Loucy (cell line): Measurements from ENCODE around the gene GGACT.

Experiments used
- EZH2phosphoT487 ChIP-seq: fragments of 200-600 bp; IDR thresholded peaks from 2 replicates; pipeline ENCODE4 v1.6.1; 2018; ENCODE audit warnings: antibody characterized with exemption, mild to moderate bottlenecking, moderate library complexity, borderline replicate concordance
- TF ChIP-seq, protein P1 (sequence below): fragments of 200-600 bp; sonication (generic); conservative IDR thresholded peaks from 2 replicates; pipeline ENCODE4 v1.5.1; 2014; ENCODE audit warnings: mild to moderate bottlenecking, antibody characterized with exemption, low read length

DNA sequence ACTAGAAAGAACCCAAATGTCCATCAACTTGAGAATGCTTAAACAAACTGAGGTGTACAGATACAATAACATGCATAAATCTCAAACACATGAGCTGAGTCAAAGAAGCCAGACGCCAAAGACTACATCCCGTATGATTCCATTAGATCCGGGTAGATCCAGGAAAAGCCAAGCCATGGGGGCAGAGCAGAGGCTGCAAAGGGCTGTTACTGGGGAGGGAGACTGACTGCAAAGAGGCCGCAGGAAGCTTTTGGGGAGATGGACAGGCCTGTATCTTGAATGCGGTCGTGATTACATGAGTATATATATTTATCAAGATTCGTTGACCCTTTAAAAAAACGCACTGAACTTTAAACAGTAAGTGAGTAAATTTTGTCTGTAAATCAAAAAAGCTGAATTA is 28.7 kb downstream of the GGACT start:
- TF ChIP-seq, protein P1, sequence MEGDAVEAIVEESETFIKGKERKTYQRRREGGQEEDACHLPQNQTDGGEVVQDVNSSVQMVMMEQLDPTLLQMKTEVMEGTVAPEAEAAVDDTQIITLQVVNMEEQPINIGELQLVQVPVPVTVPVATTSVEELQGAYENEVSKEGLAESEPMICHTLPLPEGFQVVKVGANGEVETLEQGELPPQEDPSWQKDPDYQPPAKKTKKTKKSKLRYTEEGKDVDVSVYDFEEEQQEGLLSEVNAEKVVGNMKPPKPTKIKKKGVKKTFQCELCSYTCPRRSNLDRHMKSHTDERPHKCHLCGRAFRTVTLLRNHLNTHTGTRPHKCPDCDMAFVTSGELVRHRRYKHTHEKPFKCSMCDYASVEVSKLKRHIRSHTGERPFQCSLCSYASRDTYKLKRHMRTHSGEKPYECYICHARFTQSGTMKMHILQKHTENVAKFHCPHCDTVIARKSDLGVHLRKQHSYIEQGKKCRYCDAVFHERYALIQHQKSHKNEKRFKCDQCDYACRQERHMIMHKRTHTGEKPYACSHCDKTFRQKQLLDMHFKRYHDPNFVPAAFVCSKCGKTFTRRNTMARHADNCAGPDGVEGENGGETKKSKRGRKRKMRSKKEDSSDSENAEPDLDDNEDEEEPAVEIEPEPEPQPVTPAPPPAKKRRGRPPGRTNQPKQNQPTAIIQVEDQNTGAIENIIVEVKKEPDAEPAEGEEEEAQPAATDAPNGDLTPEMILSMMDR = no peak
- no peak for TF ChIP-seq EZH2phosphoT487
